T-cell (primary cell): ENCODE data around the gene NBPF26. TPM values are rescaled to one million over a fixed set of nuclear protein-coding genes. Genes with fewer than 3 reads are reported as not detected.
"Not testable (repeated sequence)": the region's sequence is repeated elsewhere in the genome, so short reads cannot be mapped to it uniquely, and the experiment has no call there.

Experiments used
- ATAC-seq, 4 experiments: fragments of 200-7000 bp in 3 of 4; fragments of 150-1000 bp in 1 of 4; cut with Tn5 transposase; replicated peaks in 1 of 4; 1 replicate in 3 of 4; 2 replicates in 1 of 4; pipeline ENCODE4 v1.10.0; 2021; ENCODE audit warnings: moderate library complexity in 3 of 4, mild to moderate bottlenecking in 2 of 4, moderate number of reproducible peaks in 1 of 4
- CTCF ChIA-PET, 2 donors: fragments of 300-600 bp; sonication (Branson Sonifier 250); formaldehyde crosslinking; loops; one replicate each; lab custom pipeline; 2022; ENCODE audit warnings: antibody characterized with exemption in 2 of 2; lab: Charles Lee
- POLR2A ChIA-PET, 2 donors: fragments of 300-600 bp; sonication (Branson Sonifier 250); formaldehyde crosslinking; loops; one replicate each; lab custom pipeline; 2022; ENCODE audit warnings: antibody characterized with exemption in 2 of 2; lab: Charles Lee
- DNase-seq, 35 experiments: peaks; one replicate each; pipeline versions ENCODE4 v3.0.0 to v3.0.0-alpha.2; 2013 to 2023
- H3K27ac ChIP-seq: one replicate; pipeline ENCODE4 v1.5.1; 2013; ENCODE audit warnings: low read length
- H3K27me3 ChIP-seq, 2 experiments: replicated peaks in 1 of 2; 1 replicate in 1 of 2; 2 replicates in 1 of 2; pipeline versions ENCODE4 v1.6.1 to v1.7.0; 2013; ENCODE audit warnings: low read length in 1 of 2, mixed read lengths in 1 of 2; ENCODE audit not compliant: control insufficient read depth in 2 of 2, insufficient read depth in 2 of 2; ENCODE audit errors: extremely low read depth in 1 of 2
- H3K36me3 ChIP-seq, 2 donors: 1 replicate in 1 of 2; 2 replicates in 1 of 2; pipeline versions ENCODE4 v1.6.1 to v1.7.0; 2013; ENCODE audit warnings: low read length in 1 of 2; ENCODE audit not compliant: control insufficient read depth in 2 of 2, insufficient read depth in 1 of 2; ENCODE audit errors: extremely low read depth in 1 of 2
- H3K4me1 ChIP-seq, 2 experiments: 1 replicate in 1 of 2; 2 replicates in 1 of 2; pipeline versions ENCODE4 v1.6.1 to v1.7.0; 2013; ENCODE audit warnings: low read length in 2 of 2, mixed read lengths in 1 of 2; ENCODE audit not compliant: insufficient read depth in 2 of 2, control insufficient read depth in 1 of 2; ENCODE audit errors: extremely low read depth in 1 of 2
- H3K4me3 ChIP-seq, 2 donors: 1 replicate in 1 of 2; 2 replicates in 1 of 2; pipeline versions ENCODE4 v1.5.1 to v1.7.0; 2013; ENCODE audit warnings: mild to moderate bottlenecking in 2 of 2, low read length in 1 of 2, moderate library complexity in 1 of 2; ENCODE audit not compliant: control insufficient read depth in 1 of 2; ENCODE audit errors: extremely low read depth in 1 of 2
- H3K9me3 ChIP-seq: 2 replicates; pipeline ENCODE4 v1.7.0; 2013
- H3K27ac Mint-ChIP-seq, 2 donors: one replicate each; pipeline ENCODE4 v1.8.0; 2020 to 2021; ENCODE audit warnings: mild to moderate bottlenecking in 2 of 2, mixed read lengths in 2 of 2
- H3K27me3 Mint-ChIP-seq, 2 donors: one replicate each; pipeline ENCODE4 v1.8.0; 2021 to 2022; ENCODE audit warnings: mixed read lengths in 2 of 2
- H3K36me3 Mint-ChIP-seq: one replicate; pipeline ENCODE4 v1.8.0; 2021; ENCODE audit warnings: mixed read lengths
- H3K4me1 Mint-ChIP-seq, 3 donors: one replicate each; pipeline ENCODE4 v1.8.0; 2020 to 2022; ENCODE audit warnings: mixed read lengths in 3 of 3, mild to moderate bottlenecking in 1 of 3
- H3K4me3 Mint-ChIP-seq, 3 donors: one replicate each; pipeline ENCODE4 v1.8.0; 2020 to 2022; ENCODE audit warnings: mild to moderate bottlenecking in 3 of 3, mixed read lengths in 3 of 3, moderate library complexity in 3 of 3
- H3K9me3 Mint-ChIP-seq, 3 donors: one replicate each; pipeline ENCODE4 v1.8.0; 2020 to 2022; ENCODE audit warnings: mixed read lengths in 3 of 3
- WGBS: methylation state at CpG from one replicate; pipeline ENCODE4 v1.1.5; 2013; ENCODE audit warnings: missing lambda C conversion rate; ENCODE audit not compliant: insufficient coverage; 5-methylcytosine and 5-hydroxymethylcytosine counted together
- total RNA-seq, 35 experiments: library from RNA in 6 of 35; stranded (reverse) in 6 of 35; fragments of 120-200 nt in 1 of 35; gene quantifications; one replicate each; pipeline versions ENCODE4 v1.2.1 to v1.2.4 and lab custom pipeline; 2013 to 2026

NBPF26 gene
- total RNA-seq: 10 to 100 TPM; 31.4 to 66.5 (median 41.2) TPM
- 25.5 TPM for total RNA-seq (2013)
- total RNA-seq (lab: John Stamatoyannopoulos, UW): 12.1 to 75.5 (median 36.3) reads per million in 29 experiments

- H3K27me3 Mint-ChIP-seq, H3K36me3 ChIP-seq, H3K27ac Mint-ChIP-seq, H3K4me1 Mint-ChIP-seq, H3K4me1 ChIP-seq, H3K9me3 Mint-ChIP-seq, CTCF ChIA-PET, H3K9me3 ChIP-seq, POLR2A ChIA-PET, H3K27me3 ChIP-seq, H3K36me3 Mint-ChIP-seq, H3K27ac ChIP-seq: not testable (repeated sequence)
- H3K4me3 Mint-ChIP-seq: peak within 1 kb of the TSS; percentile 55 to 70 (median 65)
- peak; percentile 78 to 89 (median 86) for ATAC-seq
- peak in 34 of 35 experiments; percentile 0 to 82 (median 73) for DNase-seq
- no CpG with 5 or more reads among the region's 74 CpGs for WGBS
- H3K4me3 ChIP-seq: peak within 1 kb of the TSS in 1 of 2 donors; percentile 41
These were observed at the start of gene NBPF26 for GRCh38 chr1:120723715-120724402. NBPF26 (plus strand) TSS chr1:120723945.

GRCh38 chr1:120680106-120680819 lies 43.5 kb upstream of the NBPF26 start:
- H3K9me3 Mint-ChIP-seq, H3K27ac Mint-ChIP-seq, H3K36me3 Mint-ChIP-seq, H3K4me3 Mint-ChIP-seq, H3K4me1 Mint-ChIP-seq, H3K4me3 ChIP-seq, ATAC-seq, H3K27me3 ChIP-seq, CTCF ChIA-PET, H3K36me3 ChIP-seq, H3K4me1 ChIP-seq, H3K27me3 Mint-ChIP-seq, H3K27ac ChIP-seq, DNase-seq, POLR2A ChIA-PET, H3K9me3 ChIP-seq: not testable (repeated sequence)
- WGBS: no CpG with 5 or more reads among the region's 2 CpGs

GRCh38 chr1:120680938-120681337 lies 42.8 kb upstream of the NBPF26 start:
- POLR2A ChIA-PET: not testable (repeated sequence)

DNA sequence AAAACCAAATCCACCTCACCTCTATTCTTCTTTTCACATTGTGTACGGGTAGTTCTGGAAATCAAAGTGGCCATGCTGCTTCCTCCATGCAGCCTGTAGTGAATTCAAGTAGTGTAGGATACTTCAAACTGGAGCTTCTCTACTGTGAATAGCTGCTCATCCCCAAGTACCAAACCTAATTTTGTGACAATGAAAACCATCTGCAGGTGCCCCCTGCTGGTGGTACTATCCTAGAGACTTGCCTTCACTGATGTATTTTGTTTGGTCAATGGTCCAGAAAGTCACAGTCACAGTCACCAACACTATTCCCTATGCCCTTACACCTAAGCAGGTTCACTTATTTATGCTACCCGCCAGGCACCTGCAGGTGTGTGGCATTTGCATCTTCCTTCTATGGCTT lies 39.3 kb upstream of the NBPF26 start:
- H3K4me3 Mint-ChIP-seq, H3K9me3 ChIP-seq, H3K36me3 Mint-ChIP-seq, DNase-seq, H3K9me3 Mint-ChIP-seq, H3K27me3 Mint-ChIP-seq, H3K4me3 ChIP-seq, CTCF ChIA-PET, POLR2A ChIA-PET, H3K27ac Mint-ChIP-seq, H3K36me3 ChIP-seq, H3K4me1 Mint-ChIP-seq, H3K27ac ChIP-seq, H3K4me1 ChIP-seq, H3K27me3 ChIP-seq: not testable (repeated sequence)
- no CpG with 5 or more reads among the region's 2 CpGs for WGBS
- ATAC-seq: peak; percentile 56 to 78 (median 64)

More at GRCh38 chr1:120680938-120681337, 42.8 kb upstream of the NBPF26 start:
- CTCF ChIA-PET, H3K4me1 Mint-ChIP-seq, H3K4me3 Mint-ChIP-seq, H3K4me1 ChIP-seq, H3K9me3 ChIP-seq, H3K36me3 Mint-ChIP-seq, H3K27ac Mint-ChIP-seq, DNase-seq, H3K27ac ChIP-seq, ATAC-seq, H3K27me3 ChIP-seq, H3K27me3 Mint-ChIP-seq, H3K9me3 Mint-ChIP-seq, H3K36me3 ChIP-seq, H3K4me3 ChIP-seq: not testable (repeated sequence)
- WGBS: no CpG with 5 or more reads among the region's 2 CpGs

GRCh38 chr1:120685622-120686021 lies 38.1 kb upstream of the NBPF26 start:
- H3K27ac Mint-ChIP-seq, H3K27ac ChIP-seq, H3K9me3 Mint-ChIP-seq, H3K36me3 Mint-ChIP-seq, H3K27me3 Mint-ChIP-seq, H3K4me3 ChIP-seq, H3K4me1 ChIP-seq, POLR2A ChIA-PET, H3K9me3 ChIP-seq, CTCF ChIA-PET, ATAC-seq, H3K4me1 Mint-ChIP-seq, H3K27me3 ChIP-seq, H3K36me3 ChIP-seq, DNase-seq, H3K4me3 Mint-ChIP-seq: not testable (repeated sequence)
- no CpG with 5 or more reads among the region's 2 CpGs for WGBS

- CTCF ChIA-PET, POLR2A ChIA-PET: not testable (repeated sequence)
- no CpG with 5 or more reads among the region's 6 CpGs for WGBS
These were observed 36.5 kb upstream of the NBPF26 start for GRCh38 chr1:120687250-120687649.

More at GRCh38 chr1:120687250-120687649, 36.5 kb upstream of the NBPF26 start:
- not testable (repeated sequence) for H3K27me3 ChIP-seq, H3K4me3 Mint-ChIP-seq, H3K9me3 Mint-ChIP-seq, H3K4me1 Mint-ChIP-seq, DNase-seq, H3K27ac Mint-ChIP-seq, ATAC-seq, H3K4me1 ChIP-seq, H3K36me3 ChIP-seq, H3K9me3 ChIP-seq, H3K27ac ChIP-seq, H3K4me3 ChIP-seq, H3K36me3 Mint-ChIP-seq, H3K27me3 Mint-ChIP-seq
